IPS-15b (cell line): ENCODE data around the gene HCFC1R1.

Experiments
- H3K27me3 ChIP-seq: one replicate; pipeline ENCODE4 v1.6.1; 2013; ENCODE audit warnings: low read length; ENCODE audit not compliant: control insufficient read depth, insufficient read depth
- H3K36me3 ChIP-seq: one replicate; pipeline ENCODE4 v1.6.1; 2013; ENCODE audit warnings: low read length; ENCODE audit not compliant: control insufficient read depth, insufficient read depth
- H3K4me1 ChIP-seq: one replicate; pipeline ENCODE4 v1.6.1; 2013; ENCODE audit warnings: mild to moderate bottlenecking, low read length; ENCODE audit not compliant: control insufficient read depth, insufficient read depth
- H3K4me3 ChIP-seq: one replicate; pipeline ENCODE4 v1.5.1; 2013; ENCODE audit warnings: low read depth, low read length
- H3K9ac ChIP-seq: one replicate; pipeline ENCODE4 v1.6.1; 2013; ENCODE audit warnings: low read depth, mild to moderate bottlenecking, low read length
- H3K9me3 ChIP-seq: one replicate; pipeline ENCODE4 v1.6.1; 2013; ENCODE audit warnings: mild to moderate bottlenecking, low read length; ENCODE audit not compliant: control insufficient read depth, insufficient read depth

HCFC1R1 gene

DNA sequence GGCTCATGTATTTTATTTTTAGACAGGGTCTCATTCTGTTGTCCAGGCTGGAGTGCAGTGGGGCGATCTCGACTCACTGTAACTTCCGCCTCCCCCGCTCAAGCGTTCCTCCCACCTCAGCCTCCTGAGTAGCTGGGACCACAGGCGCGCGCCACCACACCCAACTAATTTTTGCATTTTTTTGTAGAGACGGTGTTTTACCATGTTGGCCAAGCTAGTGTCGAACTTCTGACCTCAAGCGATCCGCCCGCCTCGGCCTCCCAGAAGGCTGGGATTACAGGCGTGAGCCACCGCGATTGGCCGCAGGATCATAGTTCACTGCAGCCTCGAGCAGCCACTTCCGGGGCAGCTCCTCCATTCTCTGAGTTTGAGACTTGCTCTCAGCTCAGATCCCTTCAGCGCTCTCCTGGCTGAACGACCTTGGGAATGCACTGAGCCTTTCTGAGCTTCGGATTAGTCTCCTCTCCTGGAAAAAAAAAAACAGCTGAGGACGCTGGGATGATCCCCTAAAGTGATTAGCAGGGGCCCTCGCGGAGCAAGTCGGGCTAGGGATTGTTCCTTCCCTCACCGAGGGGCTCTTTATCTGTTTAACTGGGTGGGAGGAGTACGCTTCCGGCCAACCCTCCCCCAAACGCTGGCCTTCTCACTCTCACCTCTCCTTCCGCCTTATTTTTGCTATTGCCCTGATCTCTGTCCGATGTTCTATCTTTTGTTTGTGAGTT lies 42.4 kb downstream of the HCFC1R1 start:
- peaks cover 14% of the 10 kb centered on the region for H3K4me1 ChIP-seq
- peak overlapping the region; percentile 81 for H3K9ac ChIP-seq
- H3K4me3 ChIP-seq = peak overlapping the region; percentile 84
- no peaks in the 10 kb centered on the region for H3K9me3 ChIP-seq
- peaks cover 21% of the 10 kb centered on the region for H3K36me3 ChIP-seq
- no peaks in the 10 kb centered on the region for H3K27me3 ChIP-seq

GRCh38 chr16:2980227-2981176 lies 43.2 kb downstream of the HCFC1R1 start, which contains the start of gene PKMYT1:
PKMYT1 (minus strand) TSS chr16:2980446; CDS start chr16:2979657, 789 bp downstream.
- Histone ChIP-seq H3K9me3 (no peaks in the 10 kb centered on the region), H3K4me3 (peak within 1 kb of the TSS; percentile 84), H3K36me3 (peaks cover 27% of the 10 kb centered on the region), H3K4me1 (peaks cover 14% of the 10 kb centered on the region), H3K9ac (peak within 1 kb of the TSS; percentile 81), H3K27me3 (no peaks in the 10 kb centered on the region)

DNA sequence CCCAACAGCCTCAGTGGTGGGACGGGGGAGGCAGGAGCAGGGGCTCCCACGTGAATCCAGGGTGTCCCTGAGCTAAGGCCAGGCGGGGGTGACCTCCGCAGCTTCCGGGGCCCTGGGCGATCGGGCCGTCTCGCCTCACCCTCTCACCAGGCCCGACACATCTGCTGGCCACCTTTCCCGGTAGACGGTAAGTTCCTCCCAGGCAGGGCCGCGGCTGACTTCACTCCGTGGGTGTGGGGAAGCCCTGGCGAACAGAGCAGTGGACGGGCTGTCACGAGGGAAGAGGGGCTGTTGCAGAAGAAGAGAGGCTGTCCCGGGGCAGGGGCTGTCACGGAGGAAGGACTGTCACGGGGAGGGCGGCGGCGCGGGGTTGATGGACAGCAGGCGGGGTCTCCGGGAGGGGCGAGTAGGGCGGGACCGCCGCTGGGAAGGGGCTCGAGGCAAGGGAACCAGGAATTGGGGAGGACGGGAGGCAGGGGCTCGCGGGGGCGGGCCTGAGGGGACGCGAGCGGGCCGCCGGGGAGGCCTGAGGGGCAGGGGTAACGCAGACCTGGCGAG lies 44.0 kb downstream of the HCFC1R1 start:
- Histone ChIP-seq H3K4me3 (peak overlapping the region; percentile 84), H3K36me3 (peaks cover 34% of the 10 kb centered on the region), H3K4me1 (peaks cover 14% of the 10 kb centered on the region), H3K9ac (peak overlapping the region; percentile 79), H3K27me3 (no peaks in the 10 kb centered on the region), H3K9me3 (no peaks in the 10 kb centered on the region)

DNA sequence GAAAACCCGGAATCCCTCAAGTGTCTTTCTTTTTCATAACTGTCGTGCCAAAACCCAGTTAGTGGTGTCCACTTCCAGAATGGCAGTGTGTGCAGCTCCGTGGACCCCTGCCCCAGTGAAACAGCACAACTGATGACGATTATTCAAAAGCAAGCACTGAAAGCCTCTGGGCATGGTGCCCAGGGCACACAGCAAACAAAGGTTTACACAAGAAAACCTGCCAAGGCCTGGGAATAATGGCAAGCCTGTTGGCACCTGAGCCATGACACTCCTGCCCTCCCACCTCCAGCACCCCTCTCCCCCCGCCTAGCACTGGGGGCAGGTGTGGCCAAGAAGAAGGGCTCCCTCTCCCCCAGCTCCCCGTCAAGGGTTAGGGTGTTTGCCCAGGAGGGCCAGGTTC lies 46.3 kb downstream of the HCFC1R1 start:
- peaks cover 54% of the 10 kb centered on the region for H3K36me3 ChIP-seq
- H3K9me3 ChIP-seq = no peaks in the 10 kb centered on the region
- H3K4me3 ChIP-seq = no peak overlapping the region
- H3K27me3 ChIP-seq = no peaks in the 10 kb centered on the region
- no peak overlapping the region for H3K9ac ChIP-seq
- H3K4me1 ChIP-seq = peaks cover 7% of the 10 kb centered on the region

DNA sequence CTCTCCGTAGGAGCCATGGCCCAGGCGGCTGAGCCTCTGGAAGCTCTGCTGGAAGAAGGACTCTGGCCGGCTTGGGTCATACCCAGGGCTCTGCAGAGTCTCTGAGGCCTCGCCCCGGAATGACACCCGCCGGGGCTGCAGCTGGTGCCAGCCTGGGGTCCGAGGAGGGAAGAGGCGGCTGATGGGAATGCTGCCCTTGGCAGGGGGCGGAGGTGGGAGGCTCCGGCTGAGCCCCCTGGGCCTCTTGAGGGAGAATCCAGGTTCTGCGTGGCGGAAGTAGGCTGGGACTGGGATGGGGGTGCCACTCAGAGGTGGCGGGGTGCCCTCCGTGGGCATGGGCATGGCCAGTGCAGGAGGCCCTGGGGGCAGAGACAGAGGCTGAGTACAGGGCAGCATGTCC lies 47.1 kb downstream of the HCFC1R1 start:
- Histone ChIP-seq H3K36me3 (peaks cover 62% of the 10 kb centered on the region), H3K9ac (no peak overlapping the region), H3K27me3 (no peaks in the 10 kb centered on the region), H3K4me1 (peaks cover 2% of the 10 kb centered on the region), H3K4me3 (no peak overlapping the region), H3K9me3 (no peaks in the 10 kb centered on the region)

GRCh38 chr16:2976201-2976600 lies 47.5 kb downstream of the HCFC1R1 start:
- Histone ChIP-seq H3K36me3 (peaks cover 65% of the 10 kb centered on the region), H3K4me1 (no peaks in the 10 kb centered on the region), H3K9me3 (no peaks in the 10 kb centered on the region), H3K9ac (no peak overlapping the region), H3K4me3 (no peak overlapping the region), H3K27me3 (no peaks in the 10 kb centered on the region)

- H3K9ac ChIP-seq = no peak overlapping the region
- peaks cover 3% of the 10 kb centered on the region for H3K4me1 ChIP-seq
- H3K27me3 ChIP-seq = no peaks in the 10 kb centered on the region
- no peaks in the 10 kb centered on the region for H3K9me3 ChIP-seq
- H3K36me3 ChIP-seq = peaks cover 66% of the 10 kb centered on the region
- H3K4me3 ChIP-seq = no peak overlapping the region
These were observed 48.5 kb downstream of the HCFC1R1 start for GRCh38 chr16:2975161-2975795.

GRCh38 chr16:2974319-2975056 lies 49.3 kb downstream of the HCFC1R1 start:
- Histone ChIP-seq H3K36me3 (peaks cover 65% of the 10 kb centered on the region), H3K9me3 (no peaks in the 10 kb centered on the region), H3K27me3 (no peaks in the 10 kb centered on the region), H3K4me1 (peaks cover 3% of the 10 kb centered on the region), H3K4me3 (no peak overlapping the region), H3K9ac (no peak overlapping the region)

- no peak overlapping the region for H3K4me3 ChIP-seq
- no peaks in the 10 kb centered on the region for H3K27me3 ChIP-seq
- peaks cover 63% of the 10 kb centered on the region for H3K36me3 ChIP-seq
- H3K9ac ChIP-seq = no peak overlapping the region
- no peaks in the 10 kb centered on the region for H3K9me3 ChIP-seq
- H3K4me1 ChIP-seq = peaks cover 3% of the 10 kb centered on the region
These were observed 50.0 kb downstream of the HCFC1R1 start for GRCh38 chr16:2973605-2974318.

- Histone ChIP-seq H3K9ac (no peak overlapping the region), H3K36me3 (peaks cover 60% of the 10 kb centered on the region), H3K4me1 (peaks cover 4% of the 10 kb centered on the region), H3K4me3 (no peak overlapping the region), H3K9me3 (no peaks in the 10 kb centered on the region), H3K27me3 (no peaks in the 10 kb centered on the region)
These were observed 50.6 kb downstream of the HCFC1R1 start for GRCh38 chr16:2973093-2973492.
